GM19025 (cell line): ENCODE measurements around the gene COL24A1.
"Not testable (repeated sequence)": the region's sequence is repeated elsewhere in the genome, so short reads cannot be mapped to it uniquely, and the experiment has no call there.

ENCODE experiments used
- ATAC-seq: cut with Tn5 transposase; IDR thresholded peaks from one replicate; pipeline ENCODE4 v1.9.1; 2021; ENCODE audit warnings: mild to moderate bottlenecking, low read depth, moderate library complexity; ENCODE audit not compliant: unreplicated experiment

Gene COL24A1

GRCh38 chr1:86015375-86015774, 141.2 kb downstream of the COL24A1 start:
- ATAC-seq, result no peak

- ATAC-seq, result no peak
Observed at GRCh38 chr1:86000601-86001000, 156.0 kb downstream of the COL24A1 start.

GRCh38 chr1:85998105-85998855, 158.3 kb downstream of the COL24A1 start:
- ATAC-seq, result no peak

GRCh38 chr1:85992791-85993190, 163.8 kb downstream of the COL24A1 start:
- ATAC-seq, result no peak

- no peak for ATAC-seq
Observed at GRCh38 chr1:85991261-85991660, 165.3 kb downstream of the COL24A1 start.

GRCh38 chr1:85984636-85985035, 171.9 kb downstream of the COL24A1 start:
- no peak for ATAC-seq

GRCh38 chr1:85983316-85983715, 173.3 kb downstream of the COL24A1 start:
- no peak for ATAC-seq

GRCh38 chr1:85976516-85977205, 179.9 kb downstream of the COL24A1 start:
- ATAC-seq, result no peak

- ATAC-seq, result no peak
Observed at GRCh38 chr1:85975912-85976371, 180.6 kb downstream of the COL24A1 start.

GRCh38 chr1:85962457-85962856, 194.1 kb downstream of the COL24A1 start:
- ATAC-seq, result no peak

- no peak for ATAC-seq
Observed at GRCh38 chr1:85957760-85958159, 198.8 kb downstream of the COL24A1 start.

- not testable (repeated sequence) for ATAC-seq
Observed at GRCh38 chr1:85955218-85955617, 201.4 kb downstream of the COL24A1 start.

GRCh38 chr1:85952460-85952859, 204.1 kb downstream of the COL24A1 start:
- ATAC-seq, result no peak

GRCh38 chr1:85947186-85947585, 209.4 kb downstream of the COL24A1 start:
- ATAC-seq, result no peak

GRCh38 chr1:85943945-85944344, 212.6 kb downstream of the COL24A1 start:
- ATAC-seq, result no peak

- no peak for ATAC-seq
Observed at GRCh38 chr1:85943526-85943925, 213.0 kb downstream of the COL24A1 start.

- no peak for ATAC-seq
Observed at GRCh38 chr1:85940656-85941306, 215.8 kb downstream of the COL24A1 start.

- ATAC-seq, result no peak
Observed at GRCh38 chr1:85938829-85939228, 217.7 kb downstream of the COL24A1 start.

- ATAC-seq, result no peak
Observed at GRCh38 chr1:85936470-85936869, 220.1 kb downstream of the COL24A1 start.

- no peak for ATAC-seq
Observed at GRCh38 chr1:85936057-85936456, 220.5 kb downstream of the COL24A1 start.

- no peak for ATAC-seq
Observed at GRCh38 chr1:85935234-85935633, 221.3 kb downstream of the COL24A1 start.
